ENCODE measurements around the gene PDE3A.
"Not testable (repeated sequence)": the region's sequence is repeated elsewhere in the genome, so short reads cannot be mapped to it uniquely, and the experiment has no call there.

The PDE3A gene

DNA sequence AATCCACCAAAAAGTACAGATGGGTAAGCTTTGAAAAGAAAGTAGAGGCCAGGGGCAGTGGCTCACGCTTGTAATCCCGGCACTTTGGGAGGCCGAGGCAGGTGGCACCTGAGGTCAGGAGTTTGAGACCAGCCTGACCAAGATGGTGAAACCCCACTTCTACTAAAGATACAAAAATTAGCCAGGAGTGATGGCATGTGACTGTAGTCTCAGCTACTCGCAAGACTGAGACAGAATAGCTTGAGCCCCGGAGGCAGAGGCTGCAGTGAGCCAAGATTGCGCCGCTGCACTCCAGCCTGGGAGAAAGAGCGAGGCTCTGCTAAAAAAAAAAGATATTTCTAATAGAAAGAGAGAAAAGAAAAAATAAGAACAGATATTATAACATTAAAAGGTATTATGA is 192.6 kb downstream of the PDE3A start:
- no peak for DNase-seq

DNA sequence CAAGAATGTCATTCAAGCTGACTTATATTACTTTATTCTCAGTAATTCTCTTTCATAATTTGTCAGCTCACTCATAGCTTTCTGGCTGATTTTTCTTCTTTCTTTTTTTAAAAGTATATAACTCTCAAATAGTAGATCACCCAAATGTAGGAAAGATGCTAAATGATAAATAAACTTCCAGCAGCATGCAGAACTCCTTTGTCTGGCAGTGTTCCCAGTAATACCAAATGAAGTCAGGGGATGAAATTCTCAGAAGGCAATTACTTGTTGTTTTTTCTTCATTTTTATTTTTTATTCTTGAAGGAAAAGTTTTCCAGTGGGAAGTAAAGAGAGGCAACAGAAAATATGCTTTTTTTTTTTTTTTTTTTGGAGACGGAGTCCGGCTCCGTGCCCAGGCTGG is 193.5 kb downstream of the PDE3A start:
- no peak for DNase-seq

DNA sequence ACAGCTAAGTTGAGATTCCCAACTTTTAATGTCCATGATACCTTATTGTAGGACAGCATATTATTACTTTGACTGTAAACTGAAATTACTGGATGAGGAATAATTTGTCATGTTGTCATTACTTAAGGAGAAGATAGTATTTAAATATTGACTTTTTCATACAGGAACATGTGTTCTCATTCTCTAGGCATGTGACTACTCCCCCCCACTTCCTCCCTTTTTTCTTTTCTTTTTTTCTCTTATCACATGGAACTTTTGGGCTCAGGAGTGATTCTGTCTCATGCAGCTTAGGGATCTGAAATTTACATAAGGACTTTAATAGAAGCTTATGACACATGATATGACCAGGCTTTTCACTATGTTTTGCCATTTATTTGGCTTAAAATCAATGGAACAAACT is 199.1 kb downstream of the PDE3A start:
- no peak for DNase-seq

DNA sequence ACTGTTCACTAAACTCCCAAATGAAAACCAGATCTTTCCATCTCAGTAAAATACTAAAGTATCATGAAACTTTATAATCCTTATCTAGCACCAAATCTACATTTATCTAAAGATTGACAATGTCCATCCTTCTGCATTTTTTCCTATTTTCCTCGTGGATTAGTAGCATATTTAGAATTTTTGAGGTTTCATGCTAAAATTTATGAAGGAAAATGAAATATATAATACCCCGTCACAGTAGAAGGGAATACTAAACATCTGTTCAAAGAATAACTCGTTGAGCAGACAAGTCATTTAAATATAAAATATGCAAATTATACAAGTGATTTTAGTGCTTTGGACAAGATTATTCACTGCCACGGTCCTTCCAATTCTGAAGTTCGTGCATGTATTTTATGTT is 204.1 kb downstream of the PDE3A start:
- DNase-seq = no peak

DNA sequence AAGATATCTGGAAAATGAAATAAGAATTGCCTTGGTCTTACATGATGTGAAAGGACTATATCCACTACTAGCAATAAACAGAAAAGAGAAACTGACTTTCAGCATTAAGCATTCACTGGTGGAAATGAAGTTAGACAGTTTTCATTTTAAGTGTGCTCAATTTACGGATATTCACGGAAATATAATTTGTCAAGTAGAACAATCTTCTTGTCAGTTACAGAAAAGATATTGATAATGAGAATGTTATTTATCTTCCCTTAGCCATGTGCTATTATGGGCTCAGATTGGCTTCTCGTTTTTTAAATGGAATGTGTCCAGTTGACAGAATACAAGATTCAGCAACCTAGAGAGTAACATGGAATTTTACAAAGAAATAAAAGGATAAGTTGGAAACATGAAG is 208.2 kb downstream of the PDE3A start:
- no peak for DNase-seq

DNA sequence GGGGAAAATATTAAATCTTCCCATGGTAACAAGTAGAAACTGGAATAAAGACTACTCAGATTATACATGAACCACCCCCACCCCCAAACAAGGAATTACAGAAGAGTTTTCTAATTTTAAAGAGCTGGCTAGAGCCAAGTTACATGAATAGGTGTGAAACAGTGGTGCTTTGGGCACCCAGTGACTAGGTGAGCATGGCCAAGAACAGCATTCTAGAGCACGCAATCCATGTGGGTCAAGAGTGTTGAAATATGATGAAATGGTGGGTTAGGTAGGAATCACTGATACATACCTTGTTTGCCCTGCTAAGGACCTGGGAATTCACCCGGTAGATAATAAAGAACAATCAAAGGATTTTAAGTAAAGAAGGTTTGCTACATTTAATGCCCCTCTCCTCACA is 208.7 kb downstream of the PDE3A start:
- DNase-seq = no peak

DNA sequence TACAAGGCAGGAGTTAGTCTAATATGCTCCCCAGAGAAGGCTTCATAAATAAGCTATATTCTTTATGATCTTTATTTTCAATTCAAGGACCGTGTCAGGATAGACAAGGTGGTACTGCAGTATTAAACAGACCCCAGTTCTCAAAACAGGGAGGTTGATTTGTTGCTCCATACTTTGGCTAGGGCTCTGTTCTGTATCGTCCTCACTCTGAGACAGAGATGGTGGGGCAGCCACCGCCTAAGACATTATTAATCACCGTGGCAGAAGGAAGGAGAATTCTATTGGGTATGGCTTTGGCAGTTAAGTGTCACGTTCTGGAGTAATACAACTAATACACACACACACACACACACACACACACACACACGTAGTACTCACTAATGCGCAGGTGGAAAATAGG is 209.8 kb downstream of the PDE3A start:
- no peak for DNase-seq

DNA sequence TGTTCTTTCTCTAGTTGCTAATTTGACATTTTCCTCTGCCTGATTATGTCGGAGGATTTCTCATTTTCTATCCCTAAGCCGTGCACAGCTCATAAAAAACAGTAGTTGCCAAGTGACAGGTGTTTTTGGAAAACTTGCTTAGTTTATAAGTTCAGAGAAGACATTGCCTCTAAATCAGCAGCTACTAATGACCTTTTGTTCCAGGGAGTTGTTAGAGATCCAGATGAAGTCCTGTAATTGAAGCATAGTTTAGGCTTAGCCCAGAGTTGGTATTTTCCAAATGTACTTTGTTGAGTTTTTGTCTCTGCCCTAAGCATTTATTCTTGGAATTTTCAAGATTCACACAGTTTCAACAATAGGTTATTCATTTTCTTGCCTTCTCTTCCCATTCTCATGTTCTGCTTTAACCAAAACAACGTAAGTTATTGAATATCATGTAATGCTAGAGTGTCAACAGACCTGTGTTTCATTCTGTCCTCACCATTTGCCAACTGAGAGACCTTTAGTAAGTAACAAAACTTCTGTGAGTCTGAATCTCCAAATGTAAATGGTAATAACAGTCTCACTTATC is 216.8 kb downstream of the PDE3A start:
- no peak for DNase-seq

DNA sequence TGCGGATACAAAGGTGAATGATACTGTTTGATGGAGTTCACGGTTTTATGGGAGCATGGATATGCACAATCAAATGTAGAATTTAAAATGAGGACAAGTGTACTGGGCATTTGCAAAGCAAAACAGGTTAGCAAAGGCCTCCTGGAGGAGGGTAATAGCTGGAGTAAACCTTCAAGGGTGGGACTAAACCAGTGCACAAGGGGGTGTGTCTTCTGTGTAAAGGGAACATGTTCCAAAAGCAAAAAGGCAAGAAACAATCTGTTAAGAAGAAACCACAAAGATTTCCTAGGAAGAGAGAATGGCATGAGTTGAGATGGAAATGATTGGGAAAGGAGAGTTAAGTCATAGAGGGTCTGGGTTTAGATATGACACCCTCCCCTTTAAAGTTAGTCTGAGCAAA is 217.6 kb downstream of the PDE3A start:
- DNase-seq = no peak

DNA sequence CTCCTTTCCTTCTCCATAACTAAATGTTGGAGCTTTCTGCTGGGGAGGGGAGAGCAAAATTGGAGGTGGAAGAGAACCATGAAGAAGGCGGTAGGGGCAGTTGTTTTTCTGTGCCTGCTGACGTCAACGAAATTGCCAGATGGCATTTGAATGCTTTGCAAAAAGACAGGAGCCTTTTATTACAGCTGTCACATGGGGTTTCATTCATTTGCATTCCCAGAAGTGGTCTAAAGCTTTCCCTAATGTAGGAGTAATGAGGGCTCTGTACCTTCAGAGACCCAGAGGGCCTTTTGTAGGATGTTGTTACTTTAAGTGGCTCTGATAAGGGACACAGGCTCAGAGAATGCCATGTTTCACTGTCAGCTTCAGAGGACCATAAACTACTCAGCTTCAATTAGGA is 219.7 kb downstream of the PDE3A start:
- no peak for DNase-seq

DNA sequence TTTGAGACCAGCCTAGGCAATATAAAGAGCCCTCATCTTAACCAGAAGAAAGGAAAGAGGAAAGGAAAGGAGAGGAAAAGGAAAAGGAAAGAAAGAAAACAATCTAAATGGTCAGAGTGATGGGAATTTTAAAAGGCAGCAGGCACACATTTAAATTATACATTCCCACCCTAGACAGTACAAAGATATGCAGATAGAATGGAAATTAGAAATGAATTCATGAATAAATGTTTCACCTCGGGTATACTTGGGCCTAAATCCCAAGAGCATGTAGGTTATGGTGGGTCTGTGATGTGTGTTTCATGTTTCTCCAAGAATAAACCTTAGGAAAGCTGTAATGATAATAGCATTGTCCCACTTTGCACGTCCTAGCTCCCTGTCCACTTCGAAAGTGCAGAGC is 222.2 kb downstream of the PDE3A start:
- DNase-seq = no peak

DNA sequence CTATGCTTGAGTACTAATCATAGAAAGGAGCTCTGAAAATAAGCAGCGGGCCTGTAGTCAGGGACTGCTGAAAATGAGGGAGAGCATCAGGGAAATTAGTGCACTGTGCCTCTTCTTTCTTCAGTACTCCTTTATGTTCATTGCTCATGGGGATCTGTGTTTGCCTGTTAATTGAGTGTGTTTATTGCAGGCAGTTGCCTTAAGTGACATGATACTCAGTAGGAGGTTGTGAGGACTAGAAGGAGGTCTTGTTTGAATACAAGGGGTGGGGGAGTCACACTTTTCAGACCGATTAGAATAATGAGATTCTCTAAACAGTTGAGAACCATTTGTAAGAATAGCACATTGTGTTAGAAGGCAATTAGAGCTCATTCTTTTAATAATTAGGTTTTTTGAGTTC is 224.2 kb downstream of the PDE3A start:
- DNase-seq = no peak

DNA sequence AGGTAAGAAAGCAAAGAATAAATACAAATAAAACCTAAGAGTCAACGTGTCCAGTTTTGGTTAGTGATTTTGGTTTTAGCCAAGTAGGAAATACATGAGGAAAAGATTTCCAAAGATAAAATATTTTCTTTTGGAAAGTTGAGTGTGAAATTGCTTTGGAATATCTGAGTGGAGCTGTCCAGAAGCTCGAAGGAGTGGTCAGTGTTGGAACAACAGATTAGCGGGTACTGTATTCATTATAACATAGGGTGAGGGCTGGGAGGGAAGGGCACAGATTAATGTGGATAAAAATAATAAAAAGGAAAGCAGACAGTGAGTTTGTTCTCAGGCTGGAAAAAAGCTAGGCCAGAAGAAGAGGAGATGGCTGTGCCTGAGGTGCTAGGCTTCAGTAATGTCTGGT is 225.3 kb downstream of the PDE3A start:
- no peak for DNase-seq

DNA sequence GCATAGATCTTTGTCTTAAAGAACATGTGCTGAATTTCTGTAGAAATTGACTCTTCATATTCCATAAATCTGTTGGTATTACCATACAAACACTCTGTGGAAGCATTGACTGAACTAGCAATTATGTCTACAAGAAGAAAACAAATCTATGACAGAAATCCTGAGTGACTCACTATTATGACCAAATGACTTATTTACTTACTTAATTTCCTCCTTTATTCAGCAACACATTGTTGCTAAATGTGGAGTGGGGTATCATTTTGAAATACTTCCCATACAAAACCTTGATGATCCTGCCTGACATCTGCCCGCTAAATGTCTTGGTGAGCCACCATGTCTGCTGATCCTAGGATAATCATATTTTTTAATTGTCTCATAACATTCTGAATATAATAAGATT is 227.7 kb downstream of the PDE3A start:
- DNase-seq = no peak

DNA sequence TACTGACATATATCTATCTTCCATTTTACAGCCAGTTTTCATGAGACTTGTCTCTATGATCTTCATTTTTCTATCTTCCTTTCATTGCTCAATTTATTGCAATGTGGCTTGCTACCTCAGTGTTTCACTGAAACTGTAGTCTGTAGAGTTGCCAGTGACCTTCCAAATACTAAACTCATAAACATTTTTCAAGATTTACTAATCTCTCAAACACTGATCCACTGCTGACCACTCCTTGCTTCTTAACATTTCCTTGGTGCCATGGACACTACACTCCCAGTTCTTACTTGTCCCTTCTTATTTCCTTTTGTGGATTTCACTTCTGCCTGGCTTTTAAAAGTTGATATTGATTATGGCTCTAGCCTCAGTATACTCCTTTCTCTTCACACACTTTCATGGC is 231.4 kb downstream of the PDE3A start:
- no peak for DNase-seq

DNA sequence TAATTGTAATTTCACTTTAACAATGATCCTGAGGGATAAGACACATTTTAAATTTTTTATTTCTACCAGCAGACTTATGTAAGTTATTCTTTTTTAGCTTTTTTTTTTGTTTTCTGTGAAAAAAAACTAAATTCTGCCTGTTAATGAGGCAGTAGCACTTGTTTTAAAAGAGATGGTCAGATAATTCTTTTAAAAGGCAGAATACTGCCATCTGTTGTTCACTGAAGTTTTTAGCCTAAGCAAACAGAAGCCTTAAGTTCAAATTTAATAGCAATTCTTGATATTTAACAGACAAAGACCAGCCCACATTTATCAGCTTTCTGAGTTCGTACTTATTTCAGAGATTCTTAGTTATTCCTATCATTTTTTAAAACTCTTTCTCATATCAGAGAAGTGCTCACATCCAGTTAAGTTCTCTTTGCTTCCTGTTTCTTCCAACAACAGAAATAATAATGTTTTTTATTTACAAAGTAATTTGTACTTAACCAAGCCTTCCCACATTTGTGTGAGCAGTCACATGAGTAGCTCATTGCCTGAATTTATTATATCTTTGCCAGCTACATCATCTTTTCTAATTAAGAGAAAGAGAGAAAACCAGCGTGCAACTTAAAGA is 233.4 kb downstream of the PDE3A start:
- no peak for DNase-seq

DNA sequence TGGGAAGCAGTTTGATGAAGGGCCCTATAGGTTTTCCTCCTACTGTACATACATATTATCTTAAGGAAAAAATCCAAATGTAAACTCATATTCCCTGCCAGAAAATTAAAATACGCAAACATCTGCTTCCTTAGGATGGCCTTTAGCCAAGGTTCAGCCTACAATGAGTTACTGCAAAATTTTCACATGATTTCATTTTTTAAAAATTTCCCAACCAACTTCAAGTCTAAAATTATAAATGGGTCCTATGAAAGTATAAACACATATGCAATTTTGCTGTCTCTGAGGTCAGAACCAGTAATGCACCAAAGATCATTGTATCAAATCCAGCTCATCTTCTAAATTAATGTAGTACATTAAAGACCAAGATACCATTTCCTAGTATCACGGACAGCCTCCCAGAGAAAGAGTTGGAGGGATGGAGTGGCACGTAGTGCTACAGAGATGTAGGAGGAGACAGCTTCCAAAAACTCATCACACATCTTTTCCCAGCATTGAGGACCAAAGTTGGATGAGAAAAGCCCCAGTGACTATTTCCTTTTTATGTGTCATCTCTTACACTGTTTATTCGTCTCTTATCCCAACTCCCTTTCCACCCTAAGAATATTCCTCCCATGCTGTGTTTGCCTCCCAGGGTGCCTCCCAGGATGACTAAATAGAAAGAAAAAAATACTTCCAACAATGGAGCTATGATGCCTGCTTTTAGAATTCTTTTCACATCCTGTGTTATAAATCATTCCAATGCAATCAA is 234.5 kb downstream of the PDE3A start:
- DNase-seq = no peak

DNA sequence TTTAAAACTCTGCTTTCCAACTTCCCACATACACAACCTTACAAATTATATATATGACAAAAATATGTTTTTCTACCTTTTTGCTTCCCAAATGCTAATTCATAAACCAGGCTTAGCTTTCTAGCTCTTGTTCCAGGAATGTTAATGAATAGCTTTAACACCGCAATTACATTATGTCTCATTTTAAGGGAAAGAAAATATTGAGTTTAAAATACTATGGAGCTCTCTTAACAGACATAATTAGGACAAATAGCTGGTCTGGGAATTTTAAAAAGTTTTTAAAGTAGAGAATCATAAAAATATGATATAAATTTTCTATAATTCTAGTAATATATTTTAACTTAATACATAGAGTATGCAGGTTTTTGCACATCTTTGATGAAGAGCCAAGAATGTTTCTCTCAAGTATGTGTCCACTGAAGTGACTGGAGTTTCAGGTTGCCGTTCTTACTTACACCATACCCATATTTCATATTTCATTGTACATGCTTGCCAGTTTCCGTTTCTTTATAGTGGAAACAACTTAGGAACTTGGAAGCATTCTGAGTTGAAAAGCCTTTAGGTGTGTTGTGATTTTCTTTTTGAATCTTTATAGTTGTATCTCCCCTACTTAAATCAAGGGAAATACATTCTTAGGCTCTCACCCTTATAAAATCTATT is 236.2 kb downstream of the PDE3A start:
- DNase-seq = no peak

DNA sequence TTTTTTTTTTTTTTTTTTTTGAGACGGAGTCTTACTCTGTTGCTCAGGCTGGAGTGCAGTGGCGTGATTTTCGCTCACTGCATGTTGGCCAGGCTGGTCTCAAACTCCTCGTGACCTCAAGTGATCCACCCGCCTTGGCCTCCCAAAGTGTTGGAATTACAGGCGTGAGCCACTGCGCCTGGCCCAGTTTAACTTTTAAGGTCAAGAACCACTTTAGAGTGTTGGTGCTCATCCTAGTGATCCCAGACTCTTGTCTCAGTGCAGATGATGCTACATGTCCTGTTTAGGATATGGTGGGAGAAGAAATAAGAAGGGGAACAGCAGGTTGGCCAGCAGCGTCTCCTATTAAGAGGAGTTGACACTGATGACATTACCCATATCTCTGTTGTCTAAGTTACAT is 246.7 kb downstream of the PDE3A start:
- not testable (repeated sequence) for DNase-seq

DNA sequence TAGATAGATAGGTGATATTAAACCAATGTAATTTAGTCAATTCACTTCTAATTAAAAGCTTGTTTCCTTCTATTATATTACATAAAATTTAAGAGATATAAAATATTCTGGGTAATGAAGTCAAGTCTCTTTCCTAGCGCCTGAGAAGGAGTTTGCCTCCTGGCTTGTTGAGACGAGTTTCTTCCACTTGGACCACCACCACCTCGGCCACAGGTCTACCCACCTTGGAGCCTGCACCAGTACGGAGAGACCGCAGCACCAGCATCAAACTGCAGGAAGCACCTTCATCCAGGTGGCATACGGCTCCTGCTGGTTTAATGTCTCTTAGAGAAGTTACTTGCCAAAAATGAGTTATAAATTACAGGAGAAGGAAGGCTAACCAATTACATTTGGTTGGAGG is 247.8 kb downstream of the PDE3A start:
- DNase-seq = no peak

DNA sequence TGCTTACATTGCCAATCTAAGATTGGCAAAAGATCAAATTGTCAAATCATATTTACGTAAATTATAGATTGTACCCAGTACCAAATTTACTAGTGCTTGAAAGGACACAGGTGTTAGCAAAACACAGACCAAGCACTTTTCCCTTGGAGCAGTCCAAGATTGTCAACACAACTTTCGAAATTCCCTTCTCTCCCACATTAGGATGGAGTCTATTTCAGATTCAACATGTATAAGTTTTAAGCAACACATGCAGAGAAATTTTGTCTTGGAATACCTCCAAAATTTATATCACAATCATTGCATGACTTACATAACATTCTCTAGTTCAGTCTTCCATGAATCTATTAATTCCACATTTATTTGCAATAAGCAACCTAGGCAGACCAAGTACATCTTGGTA is 251.9 kb downstream of the PDE3A start:
- no peak for DNase-seq

DNA sequence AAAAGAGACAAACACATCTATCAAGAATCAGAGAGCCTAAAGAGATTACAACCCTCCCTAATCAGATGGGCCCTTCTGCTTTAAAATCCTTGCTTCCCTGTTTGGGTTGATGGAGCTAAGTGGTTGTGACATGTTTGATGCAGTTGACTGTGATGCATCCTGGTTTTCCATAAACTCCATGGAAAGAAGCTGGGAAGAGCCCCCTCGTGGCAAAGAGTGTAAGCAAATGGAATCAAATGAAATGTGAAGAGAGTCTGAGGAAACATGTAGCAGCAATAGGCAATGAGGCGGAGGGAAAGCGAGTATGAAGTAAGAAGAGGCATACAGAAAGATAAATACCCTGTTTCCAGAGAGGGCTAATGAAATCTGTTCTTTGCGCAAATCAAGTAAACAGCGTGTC is 256.4 kb downstream of the PDE3A start:
- DNase-seq = no peak

DNA sequence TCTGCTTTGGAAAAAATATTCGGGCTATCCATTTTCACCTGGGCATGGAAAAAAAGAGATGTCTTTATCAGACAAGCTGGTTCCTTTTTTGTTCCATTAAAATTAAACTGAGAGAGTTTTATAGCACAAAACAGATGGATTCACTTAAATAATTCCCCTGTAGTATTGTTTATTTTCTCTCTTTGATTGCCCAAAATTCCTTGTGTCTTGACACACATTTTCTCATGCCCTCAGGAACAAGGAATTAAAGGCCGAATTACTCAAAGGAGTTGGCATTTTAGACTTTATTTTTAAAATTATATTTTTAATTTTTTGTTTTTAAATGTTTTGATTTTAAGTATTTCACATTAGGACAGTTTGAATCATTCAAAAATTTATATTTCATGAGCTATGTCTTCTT is 257.2 kb downstream of the PDE3A start:
- DNase-seq = no peak

DNA sequence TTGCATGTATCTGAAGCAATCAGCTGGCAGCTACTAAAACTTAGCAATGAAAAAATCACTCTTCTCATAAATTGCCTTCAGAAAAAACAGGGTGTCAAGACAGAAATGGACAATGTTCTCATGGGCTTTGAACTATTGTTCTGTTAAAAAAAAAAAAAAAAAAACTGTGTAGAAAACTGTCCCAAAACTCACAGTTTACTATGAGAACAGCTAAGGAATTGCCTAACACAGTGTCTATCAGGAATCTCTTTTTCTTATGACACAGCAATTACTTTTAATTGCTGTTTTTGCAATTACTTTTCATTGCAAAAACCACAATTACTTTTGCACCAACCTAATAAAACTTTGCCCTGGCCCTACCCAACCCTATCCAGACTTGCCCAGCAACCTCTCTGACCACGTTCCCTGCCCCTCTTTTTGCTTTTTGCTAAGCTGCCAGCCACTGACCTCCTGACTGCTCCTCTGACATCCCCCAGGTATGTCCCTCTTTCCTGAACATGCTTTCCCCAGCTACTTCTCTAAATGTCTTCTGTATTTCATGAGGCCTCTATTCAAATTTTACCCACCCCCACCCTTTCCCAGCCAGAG is 258.8 kb downstream of the PDE3A start:
- no peak for DNase-seq

All from activated CD8-positive, alpha-beta memory T cell treated with anti-CD3 and anti-CD28 coated beads, Interleukin-2, amount 50 U/mL, for 48 hours (primary cell).